GDM1 (cell line): ENCODE results near the gene FAM13A.

Experiments used
- DNase-seq: peaks from one replicate; lab custom pipeline; 2025; lab: John Stamatoyannopoulos, UW

FAM13A gene

GRCh38 chr4:88779431-88779830 is 277.6 kb downstream of the FAM13A start:
- DNase-seq, result no peak

GRCh38 chr4:88775529-88775928 is 281.5 kb downstream of the FAM13A start:
- no peak for DNase-seq

- no peak for DNase-seq
Observed at GRCh38 chr4:88775026-88775425, 282.0 kb downstream of the FAM13A start.

GRCh38 chr4:88771883-88772450 is 285.0 kb downstream of the FAM13A start:
- no peak for DNase-seq

- DNase-seq, result no peak
Observed at GRCh38 chr4:88765729-88766128, 291.3 kb downstream of the FAM13A start.

GRCh38 chr4:88763075-88763474 is 293.9 kb downstream of the FAM13A start:
- no peak for DNase-seq

- no peak for DNase-seq
Observed at GRCh38 chr4:88761861-88762523, 295.0 kb downstream of the FAM13A start.

- no peak for DNase-seq
Observed at GRCh38 chr4:88761342-88761741, 295.6 kb downstream of the FAM13A start.

- DNase-seq, result no peak
Observed at GRCh38 chr4:88759895-88760290, 297.1 kb downstream of the FAM13A start.

- DNase-seq, result no peak
Observed at GRCh38 chr4:88759039-88759894, 297.7 kb downstream of the FAM13A start.

GRCh38 chr4:88758264-88758663 is 298.7 kb downstream of the FAM13A start:
- no peak for DNase-seq

- DNase-seq, result no peak
Observed at GRCh38 chr4:88757776-88758175, 299.2 kb downstream of the FAM13A start.

- DNase-seq, result no peak
Observed at GRCh38 chr4:88757067-88757466, 299.9 kb downstream of the FAM13A start.

- no peak for DNase-seq
Observed at GRCh38 chr4:88756149-88756548, 300.8 kb downstream of the FAM13A start.

GRCh38 chr4:88755454-88755853 is 301.5 kb downstream of the FAM13A start:
- DNase-seq, result no peak

GRCh38 chr4:88754796-88755195 is 302.2 kb downstream of the FAM13A start:
- no peak for DNase-seq

- DNase-seq, result no peak
Observed at GRCh38 chr4:88753658-88754571, 303.1 kb downstream of the FAM13A start.

GRCh38 chr4:88752754-88753153 is 304.2 kb downstream of the FAM13A start:
- no peak for DNase-seq

GRCh38 chr4:88752076-88752463 is 304.9 kb downstream of the FAM13A start:
- DNase-seq, result no peak

GRCh38 chr4:88751258-88752075 is 305.5 kb downstream of the FAM13A start:
- DNase-seq, result no peak

- no peak for DNase-seq
Observed at GRCh38 chr4:88750369-88750768, 306.6 kb downstream of the FAM13A start.
